ENCODE data around the gene OTOS. TPM values are rescaled to one million over a fixed set of nuclear protein-coding genes. Genes with fewer than 3 reads are reported as not detected.
A peak's percentile ranks its signal among the peaks of the same experiment; 100 is the strongest.

The OTOS gene
- total RNA-seq, 6 experiments from 2014 or later, result not detected

DNA sequence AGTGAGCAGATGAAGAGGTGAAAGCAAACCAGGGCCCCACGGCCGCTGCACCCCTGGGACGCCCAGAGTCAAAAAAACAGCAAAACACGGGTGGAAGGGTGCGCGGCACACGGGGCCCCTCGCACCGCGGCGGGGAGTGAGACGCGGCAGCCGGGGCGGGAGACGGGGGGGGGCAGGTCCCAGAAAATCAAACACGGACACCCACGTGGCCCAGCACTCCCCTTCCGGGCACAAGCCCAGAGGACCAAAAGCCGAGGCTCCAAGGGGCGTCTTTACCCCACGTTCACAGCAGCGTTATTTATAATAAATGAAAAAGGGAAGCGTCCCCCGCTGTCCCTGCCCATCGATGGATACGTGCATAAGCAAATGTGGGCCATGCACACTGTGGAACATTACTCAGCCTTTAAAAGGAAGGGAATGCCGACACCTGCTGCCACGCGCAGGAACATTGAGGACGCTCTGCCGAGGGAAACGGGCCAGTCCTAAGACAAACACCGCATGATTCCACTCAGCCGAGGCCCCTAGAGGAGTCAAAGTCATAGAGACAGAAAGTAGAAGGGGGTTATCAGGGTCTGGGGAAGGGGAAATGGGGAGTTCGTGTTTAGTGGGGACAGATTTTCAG is 3.7 kb downstream of the OTOS start:
- ATAC-seq (peak; percentile 8 to 41 (median 16)), DNase-seq (no peak)
- intact Hi-C loops (cut with DNase I), result no loop called here
- peak overlapping the region; percentile 95 to 99 (median 95) for H3K4me3 ChIP-seq
- peaks cover 0 to 11% (median 2%) of the 10 kb centered on the region in 4 donors for H3K4me1 ChIP-seq
- no peaks in the 10 kb centered on the region for H3K9me3 ChIP-seq
- no peaks in the 10 kb centered on the region for H3K27me3 ChIP-seq
- H3K36me3 ChIP-seq, result peaks cover 0 to 19% (median 6%) of the 10 kb centered on the region in 4 donors
- no peak overlapping the region for H3K27ac ChIP-seq
- TF ChIP-seq, protein P1, sequence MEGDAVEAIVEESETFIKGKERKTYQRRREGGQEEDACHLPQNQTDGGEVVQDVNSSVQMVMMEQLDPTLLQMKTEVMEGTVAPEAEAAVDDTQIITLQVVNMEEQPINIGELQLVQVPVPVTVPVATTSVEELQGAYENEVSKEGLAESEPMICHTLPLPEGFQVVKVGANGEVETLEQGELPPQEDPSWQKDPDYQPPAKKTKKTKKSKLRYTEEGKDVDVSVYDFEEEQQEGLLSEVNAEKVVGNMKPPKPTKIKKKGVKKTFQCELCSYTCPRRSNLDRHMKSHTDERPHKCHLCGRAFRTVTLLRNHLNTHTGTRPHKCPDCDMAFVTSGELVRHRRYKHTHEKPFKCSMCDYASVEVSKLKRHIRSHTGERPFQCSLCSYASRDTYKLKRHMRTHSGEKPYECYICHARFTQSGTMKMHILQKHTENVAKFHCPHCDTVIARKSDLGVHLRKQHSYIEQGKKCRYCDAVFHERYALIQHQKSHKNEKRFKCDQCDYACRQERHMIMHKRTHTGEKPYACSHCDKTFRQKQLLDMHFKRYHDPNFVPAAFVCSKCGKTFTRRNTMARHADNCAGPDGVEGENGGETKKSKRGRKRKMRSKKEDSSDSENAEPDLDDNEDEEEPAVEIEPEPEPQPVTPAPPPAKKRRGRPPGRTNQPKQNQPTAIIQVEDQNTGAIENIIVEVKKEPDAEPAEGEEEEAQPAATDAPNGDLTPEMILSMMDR (IDR thresholded peaks at IDR 0.05), result no peak
- no peak for TF ChIP-seq POLR2A (IDR thresholded peaks at IDR 0.05)
- 35% methylated on average over 29 of the region's 36 CpGs for WGBS (ENCODE audit: insufficient coverage, low coverage, low lambda C conversion rate, missing lambda C conversion rate)

DNA sequence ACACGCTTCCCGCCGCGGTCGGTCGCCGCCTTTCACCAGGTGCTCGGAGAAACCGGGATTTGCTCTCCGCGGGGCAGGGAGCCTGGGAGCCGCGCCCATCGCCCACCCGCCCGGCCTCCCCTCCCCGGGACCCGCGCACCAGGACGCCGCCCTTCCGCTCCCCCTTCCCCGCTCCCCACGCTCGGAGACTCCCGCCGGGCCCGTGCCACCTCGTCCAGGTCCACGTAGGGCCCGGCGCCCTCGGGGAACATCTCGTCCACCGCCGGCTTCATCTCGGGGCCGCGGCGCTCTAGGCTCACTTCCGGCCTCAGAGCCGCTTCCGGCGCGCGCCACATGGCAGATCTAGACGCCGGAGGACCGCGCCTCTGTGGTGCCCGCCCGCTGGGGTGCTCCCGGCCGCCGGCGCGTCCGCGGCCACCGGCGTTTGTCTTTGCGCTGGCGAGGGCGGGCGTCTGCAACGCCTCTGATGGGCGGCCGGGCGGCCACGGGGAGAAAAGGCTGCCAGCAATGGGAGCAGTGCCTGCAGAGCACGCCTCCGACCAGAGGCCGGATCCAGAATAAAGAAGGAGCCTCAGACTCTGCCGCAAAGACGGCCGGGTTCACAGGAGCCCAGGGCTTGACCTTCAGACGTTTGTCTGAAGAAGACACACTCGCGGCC is 4.3 kb downstream of the OTOS start, which contains the start of gene COPS9:
COPS9 (minus strand) TSS at position 293 of the 658 bp plus-strand sequence; CDS start at position 272, 21 bp downstream.
- intact Hi-C loops (cut with DNase I), result no loop called here
- H3K4me1 ChIP-seq, result peaks cover 0 to 11% (median 2%) of the 10 kb centered on the region in 4 donors
- TF ChIP-seq, protein P1 (IDR thresholded peaks at IDR 0.05), result no peak
- TF ChIP-seq POLR2A (IDR thresholded peaks at IDR 0.05), result peak; percentile 61
- H3K4me3 ChIP-seq, result peak within 1 kb of the TSS; percentile 95 to 99 (median 95)
- H3K9me3 ChIP-seq, result no peaks in the 10 kb centered on the region
- H3K27me3 ChIP-seq, result no peaks in the 10 kb centered on the region
- ATAC-seq, result peak; percentile 96 to 99 (median 98)
- H3K27ac ChIP-seq, result no peak within 1 kb of the TSS
- peak; percentile 88 to 90 (median 88) for DNase-seq
- WGBS (ENCODE audit: insufficient coverage, low coverage, low lambda C conversion rate, missing lambda C conversion rate), result 0% methylated on average over 14 of the region's 79 CpGs
- H3K36me3 ChIP-seq, result peaks cover 0 to 25% (median 7%) of the 10 kb centered on the region in 4 donors

DNA sequence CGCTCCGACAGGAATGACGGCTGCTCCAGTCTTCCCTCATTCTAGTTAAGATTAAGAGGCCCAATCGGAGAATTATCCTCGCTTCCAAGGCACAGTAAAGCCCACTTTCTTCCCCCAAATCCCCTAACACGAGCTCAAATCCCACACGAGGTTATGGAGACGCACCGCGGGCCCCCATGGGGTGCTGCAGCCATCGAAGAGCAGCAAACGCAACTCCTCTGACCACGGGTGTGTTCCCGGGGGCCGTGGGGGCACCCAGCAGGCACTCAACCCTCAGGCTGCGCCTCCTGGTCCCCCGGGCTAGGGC is 4.8 kb downstream of the OTOS start:
- DNase-seq, result no peak
- intact Hi-C loops (cut with DNase I), result no loop called here
- Histone ChIP-seq H3K4me3 (peak overlapping the region; percentile 95 to 99 (median 95)), H3K27me3 (no peaks in the 10 kb centered on the region), H3K36me3 (peaks cover 0 to 29% (median 10%) of the 10 kb centered on the region in 4 donors), H3K9me3 (no peaks in the 10 kb centered on the region), H3K4me1 (peaks cover 0 to 11% (median 2%) of the 10 kb centered on the region in 4 donors), H3K27ac (no peak overlapping the region)
- ATAC-seq, result peak in 1 of 4 donors; percentile 8
- 5% methylated on average over 7 of the region's 17 CpGs for WGBS (ENCODE audit: insufficient coverage, low coverage, low lambda C conversion rate, missing lambda C conversion rate)
- TF ChIP-seq POLR2A (IDR thresholded peaks at IDR 0.05), result no peak
- TF ChIP-seq, protein P1 (IDR thresholded peaks at IDR 0.05), result no peak

DNA sequence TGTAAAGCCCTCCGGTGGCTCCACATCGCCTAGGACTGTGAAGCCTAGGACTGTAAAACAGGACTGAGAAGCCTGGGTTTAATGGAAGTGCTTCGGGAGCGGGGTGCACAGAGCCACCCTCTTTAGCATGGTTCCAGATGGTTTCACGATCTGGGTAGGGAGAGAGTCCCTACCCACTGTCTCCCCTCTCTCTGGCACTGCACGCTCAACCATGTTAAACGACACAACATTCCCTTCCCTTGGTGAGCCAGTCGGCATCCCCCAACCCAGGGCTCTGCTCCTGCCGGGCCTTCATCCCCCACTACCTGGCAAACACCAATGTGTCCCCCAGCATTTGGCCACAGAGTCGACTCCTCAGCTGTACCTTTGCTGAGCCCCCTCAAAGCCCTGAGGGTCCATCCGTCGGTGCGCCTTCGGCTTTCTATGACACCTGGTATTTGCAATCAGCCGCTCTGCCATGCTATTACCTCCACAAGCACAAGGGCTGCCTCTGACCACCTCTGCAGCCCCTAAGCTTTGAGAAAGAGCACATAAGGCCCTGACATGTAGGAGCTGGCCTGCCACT is 5.4 kb downstream of the OTOS start:
- Histone ChIP-seq H3K27me3 (no peaks in the 10 kb centered on the region), H3K9me3 (no peaks in the 10 kb centered on the region), H3K27ac (no peak overlapping the region), H3K36me3 (peaks cover 0 to 35% (median 13%) of the 10 kb centered on the region in 4 donors), H3K4me3 (peak overlapping the region; percentile 95 to 99 (median 95)), H3K4me1 (peaks cover 0 to 11% (median 2%) of the 10 kb centered on the region in 4 donors)
- TF ChIP-seq, protein P1 (IDR thresholded peaks at IDR 0.05), result no peak
- no peak for TF ChIP-seq POLR2A (IDR thresholded peaks at IDR 0.05)
- DNase-seq, result no peak
- intact Hi-C loops (cut with DNase I), result no loop called here
- WGBS (ENCODE audit: insufficient coverage, low coverage, low lambda C conversion rate, missing lambda C conversion rate), result 78% methylated on average over 12 of the region's 15 CpGs
- ATAC-seq, result no peak
